22Rv1 (cell line): Measurements from ENCODE around the gene TTC1.

Source experiments
- ZFX ChIP-seq: fragments of 450-650 bp; IDR thresholded peaks from 2 replicates; pipeline ENCODE4 v1.6.1; 2017; ENCODE audit warnings: antibody characterized with exemption, borderline replicate concordance
- TF ChIP-seq, protein P1 (sequence below): fragments of 450-650 bp; IDR thresholded peaks from 2 replicates; pipeline ENCODE4 v1.5.1; 2017; ENCODE audit warnings: mild to moderate bottlenecking

DNA sequence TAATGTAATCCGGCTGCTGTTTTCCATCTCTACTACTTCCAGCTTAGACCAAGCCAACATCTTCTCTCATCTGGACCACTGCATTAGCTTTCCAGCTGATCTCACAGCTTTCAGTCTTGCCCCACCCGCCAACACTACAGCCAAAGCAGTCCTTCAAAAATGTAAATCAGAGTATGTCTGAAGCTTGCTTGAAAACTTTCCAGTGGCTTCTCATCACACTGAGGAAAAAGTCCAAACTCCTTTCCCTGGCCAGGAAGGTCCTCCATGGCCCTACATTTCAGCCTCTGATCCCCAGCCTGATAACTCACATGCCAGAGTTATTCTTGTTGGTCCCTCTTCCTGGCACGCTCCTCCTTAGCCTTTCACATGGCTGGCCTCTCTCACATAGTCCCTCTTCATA is 38.5 kb downstream of the TTC1 start:
- TF ChIP-seq, protein P1, sequence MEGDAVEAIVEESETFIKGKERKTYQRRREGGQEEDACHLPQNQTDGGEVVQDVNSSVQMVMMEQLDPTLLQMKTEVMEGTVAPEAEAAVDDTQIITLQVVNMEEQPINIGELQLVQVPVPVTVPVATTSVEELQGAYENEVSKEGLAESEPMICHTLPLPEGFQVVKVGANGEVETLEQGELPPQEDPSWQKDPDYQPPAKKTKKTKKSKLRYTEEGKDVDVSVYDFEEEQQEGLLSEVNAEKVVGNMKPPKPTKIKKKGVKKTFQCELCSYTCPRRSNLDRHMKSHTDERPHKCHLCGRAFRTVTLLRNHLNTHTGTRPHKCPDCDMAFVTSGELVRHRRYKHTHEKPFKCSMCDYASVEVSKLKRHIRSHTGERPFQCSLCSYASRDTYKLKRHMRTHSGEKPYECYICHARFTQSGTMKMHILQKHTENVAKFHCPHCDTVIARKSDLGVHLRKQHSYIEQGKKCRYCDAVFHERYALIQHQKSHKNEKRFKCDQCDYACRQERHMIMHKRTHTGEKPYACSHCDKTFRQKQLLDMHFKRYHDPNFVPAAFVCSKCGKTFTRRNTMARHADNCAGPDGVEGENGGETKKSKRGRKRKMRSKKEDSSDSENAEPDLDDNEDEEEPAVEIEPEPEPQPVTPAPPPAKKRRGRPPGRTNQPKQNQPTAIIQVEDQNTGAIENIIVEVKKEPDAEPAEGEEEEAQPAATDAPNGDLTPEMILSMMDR = no peak
- no peak for TF ChIP-seq ZFX
